D721Med (cell line): Measurements from ENCODE around the gene CPLX4.

Experiments
- DNase-seq: peaks from one replicate; pipeline ENCODE4 v3.0.0; 2011; ENCODE audit warnings: low spot score; ENCODE audit not compliant: insufficient read length
- FAIRE-seq: peaks from 2 replicates; lab custom pipeline; 2011; peaks lifted over from hg19 to GRCh38; lab: Jason Lieb, UNC
- CTCF ChIP-seq: IDR thresholded peaks from 2 replicates; pipeline ENCODE4 v1.5.1; 2012; ENCODE audit warnings: mild to moderate bottlenecking, control low read depth; ENCODE audit not compliant: insufficient read depth; ENCODE audit errors: missing control alignments

CPLX4 gene

GRCh38 chr18:59340312-59340711 is 21.9 kb upstream of the CPLX4 start:
- TF ChIP-seq CTCF: no peak
- FAIRE-seq: no peak
- DNase-seq: no peak

GRCh38 chr18:59332986-59333385 is 14.5 kb upstream of the CPLX4 start:
- DNase-seq (no peak), FAIRE-seq (no peak)
- no peak for TF ChIP-seq CTCF

GRCh38 chr18:59328683-59329082 is 10.2 kb upstream of the CPLX4 start:
- FAIRE-seq: no peak
- TF ChIP-seq CTCF: no peak
- no peak for DNase-seq

- no peak for DNase-seq
- TF ChIP-seq CTCF: no peak
- no peak for FAIRE-seq
These were observed 7.5 kb upstream of the CPLX4 start for GRCh38 chr18:59325965-59326364.

GRCh38 chr18:59324623-59324971 is 6.1 kb upstream of the CPLX4 start:
- no peak for TF ChIP-seq CTCF
- no peak for DNase-seq
- FAIRE-seq: peak; percentile 73

- TF ChIP-seq CTCF: no peak
- FAIRE-seq: no peak
- DNase-seq: no peak
These were observed 5.6 kb upstream of the CPLX4 start for GRCh38 chr18:59323931-59324622.

GRCh38 chr18:59311631-59312030 is 6.8 kb downstream of the CPLX4 start:
- no peak for DNase-seq
- FAIRE-seq: no peak
- no peak for TF ChIP-seq CTCF
